ENCODE data around the gene SLC35F5. TPM values are rescaled to one million over a fixed set of nuclear protein-coding genes. Genes with fewer than 3 reads are reported as not detected.
"Not testable (repeated sequence)": the region's sequence is repeated elsewhere in the genome, so short reads cannot be mapped to it uniquely, and the experiment has no call there.

SLC35F5 gene
- total RNA-seq, 1 experiment from 2014 or later = 14.3 TPM

DNA sequence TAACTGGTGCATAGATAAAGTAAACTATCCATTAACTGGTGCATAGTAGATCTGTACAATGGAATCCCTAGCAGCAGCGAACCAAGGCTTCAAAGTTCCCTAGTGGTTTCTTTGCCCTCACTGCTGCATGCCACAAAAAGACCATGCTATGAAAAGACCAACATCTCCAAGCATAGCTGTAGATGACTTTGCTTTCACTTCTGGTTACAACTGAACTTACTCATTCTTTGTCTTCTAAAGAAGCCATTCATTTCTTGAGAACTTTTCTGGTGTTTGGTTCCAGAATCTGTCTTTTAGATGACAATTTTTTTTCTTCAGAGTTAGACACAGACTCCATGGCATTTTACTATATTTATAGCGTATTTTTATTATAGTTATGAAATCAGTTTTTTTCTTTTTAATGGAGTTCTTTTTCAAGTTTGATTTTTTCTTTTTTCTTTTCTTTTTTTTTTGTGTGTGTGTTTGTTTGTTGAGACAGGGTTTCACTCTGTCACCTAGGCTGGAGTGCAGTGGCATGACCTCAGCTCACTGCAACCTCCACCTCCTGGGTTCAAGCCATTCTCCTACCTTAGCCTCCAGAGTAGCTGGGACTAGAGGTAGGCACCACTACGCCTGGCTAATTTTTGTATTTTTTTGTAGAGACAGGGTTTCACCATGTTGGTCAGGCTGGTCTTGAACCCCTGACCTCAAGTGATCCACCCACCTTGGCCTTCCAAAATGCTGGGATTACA, 63.6 kb downstream of the SLC35F5 start:
- no peaks in the 10 kb centered on the region for H4K20me1 ChIP-seq (ENCODE audit: insufficient read depth)
- no peak overlapping the region for H3K4me3 ChIP-seq (replicated peaks in 1 of 2; ENCODE audit: low read depth in 1 of 2, low read length in 2 of 2)
- H3K4me1 ChIP-seq (ENCODE audit: control insufficient read depth in 1 of 2, insufficient read depth in 2 of 2, low read length in 2 of 2) = no peaks in the 10 kb centered on the region
- ATAC-seq (no peak), DNase-seq (ENCODE audit: low read depth, low spot score) (no peak)
- TF ChIP-seq TCF7L2 (IDR thresholded peaks at IDR 0.05; ENCODE audit: borderline replicate concordance, extremely low read depth, insufficient read depth, insufficient read length) = no peak
- no peak for TF ChIP-seq SRF (IDR thresholded peaks at IDR 0.05; ENCODE audit: low read depth)
- TF ChIP-seq YY1 (IDR thresholded peaks at IDR 0.05; ENCODE audit: extremely low read depth, insufficient replicate concordance, low read depth, low read length) = no peak
- no peak for TF ChIP-seq EZH2phosphoT487 (IDR thresholded peaks at IDR 0.05; ENCODE audit: borderline replicate concordance)
- TF ChIP-seq, protein P1, sequence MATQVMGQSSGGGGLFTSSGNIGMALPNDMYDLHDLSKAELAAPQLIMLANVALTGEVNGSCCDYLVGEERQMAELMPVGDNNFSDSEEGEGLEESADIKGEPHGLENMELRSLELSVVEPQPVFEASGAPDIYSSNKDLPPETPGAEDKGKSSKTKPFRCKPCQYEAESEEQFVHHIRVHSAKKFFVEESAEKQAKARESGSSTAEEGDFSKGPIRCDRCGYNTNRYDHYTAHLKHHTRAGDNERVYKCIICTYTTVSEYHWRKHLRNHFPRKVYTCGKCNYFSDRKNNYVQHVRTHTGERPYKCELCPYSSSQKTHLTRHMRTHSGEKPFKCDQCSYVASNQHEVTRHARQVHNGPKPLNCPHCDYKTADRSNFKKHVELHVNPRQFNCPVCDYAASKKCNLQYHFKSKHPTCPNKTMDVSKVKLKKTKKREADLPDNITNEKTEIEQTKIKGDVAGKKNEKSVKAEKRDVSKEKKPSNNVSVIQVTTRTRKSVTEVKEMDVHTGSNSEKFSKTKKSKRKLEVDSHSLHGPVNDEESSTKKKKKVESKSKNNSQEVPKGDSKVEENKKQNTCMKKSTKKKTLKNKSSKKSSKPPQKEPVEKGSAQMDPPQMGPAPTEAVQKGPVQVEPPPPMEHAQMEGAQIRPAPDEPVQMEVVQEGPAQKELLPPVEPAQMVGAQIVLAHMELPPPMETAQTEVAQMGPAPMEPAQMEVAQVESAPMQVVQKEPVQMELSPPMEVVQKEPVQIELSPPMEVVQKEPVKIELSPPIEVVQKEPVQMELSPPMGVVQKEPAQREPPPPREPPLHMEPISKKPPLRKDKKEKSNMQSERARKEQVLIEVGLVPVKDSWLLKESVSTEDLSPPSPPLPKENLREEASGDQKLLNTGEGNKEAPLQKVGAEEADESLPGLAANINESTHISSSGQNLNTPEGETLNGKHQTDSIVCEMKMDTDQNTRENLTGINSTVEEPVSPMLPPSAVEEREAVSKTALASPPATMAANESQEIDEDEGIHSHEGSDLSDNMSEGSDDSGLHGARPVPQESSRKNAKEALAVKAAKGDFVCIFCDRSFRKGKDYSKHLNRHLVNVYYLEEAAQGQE (IDR thresholded peaks at IDR 0.05; ENCODE audit: low read depth) = no peak
- TF ChIP-seq EGR1 (IDR thresholded peaks at IDR 0.05; ENCODE audit: low read depth) = no peak
- TF ChIP-seq, protein P2, sequence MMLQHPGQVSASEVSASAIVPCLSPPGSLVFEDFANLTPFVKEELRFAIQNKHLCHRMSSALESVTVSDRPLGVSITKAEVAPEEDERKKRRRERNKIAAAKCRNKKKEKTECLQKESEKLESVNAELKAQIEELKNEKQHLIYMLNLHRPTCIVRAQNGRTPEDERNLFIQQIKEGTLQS (IDR thresholded peaks at IDR 0.05) = no peak
- no peak for TF ChIP-seq POLR2A (IDR thresholded peaks at IDR 0.05; ENCODE audit: borderline replicate concordance, extremely low read depth, insufficient read depth, insufficient read length)
- TF ChIP-seq SP1 (IDR thresholded peaks at IDR 0.05; ENCODE audit: low read depth) = no peak
- no peak for TF ChIP-seq FOSL1 (IDR thresholded peaks at IDR 0.05; ENCODE audit: low read depth)
- TF ChIP-seq EZH2 (IDR thresholded peaks at IDR 0.05) = no peak
- TF ChIP-seq, protein P3, sequence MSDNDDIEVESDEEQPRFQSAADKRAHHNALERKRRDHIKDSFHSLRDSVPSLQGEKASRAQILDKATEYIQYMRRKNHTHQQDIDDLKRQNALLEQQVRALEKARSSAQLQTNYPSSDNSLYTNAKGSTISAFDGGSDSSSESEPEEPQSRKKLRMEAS (IDR thresholded peaks at IDR 0.05) = no peak
- TF ChIP-seq JUND (IDR thresholded peaks at IDR 0.05) = no peak
- no peak for TF ChIP-seq ELF1 (IDR thresholded peaks at IDR 0.05; ENCODE audit: borderline replicate concordance, low read depth)
- no TSS peak for BruUV-seq (replicated peaks)
- intact Hi-C loops (cut with micrococcal nuclease) = no loop called here
- H3K27ac ChIP-seq (ENCODE audit: low read depth, low read length) = no peak overlapping the region
- H3K9me2 ChIP-seq (ENCODE audit: insufficient read depth) = no peaks in the 10 kb centered on the region
- no peaks in the 10 kb centered on the region for H3K9me3 ChIP-seq (ENCODE audit: control insufficient read depth in 1 of 2, insufficient read depth in 1 of 2, low read depth in 1 of 2, low read length in 2 of 2)
- no peak overlapping the region for H2AFZ ChIP-seq (ENCODE audit: low read depth, low read length, poor library complexity, severe bottlenecking)
- no peaks in the 10 kb centered on the region for H3K36me3 ChIP-seq (ENCODE audit: control insufficient read depth in 1 of 2, insufficient read depth in 2 of 2, low read length in 2 of 2)
- no peaks in the 10 kb centered on the region for H3K27me3 ChIP-seq (ENCODE audit: insufficient read depth, low read length)
- POLR2A ChIA-PET = no interaction called here
- RAD21 ChIA-PET (ENCODE audit: low non-redundant PET in 1 of 2, low total read pairs in 2 of 2, uncharacterized antibody in 2 of 2, unreplicated experiment in 2 of 2) = no interaction called here
- H3K79me2 ChIP-seq (ENCODE audit: insufficient read depth, low read length) = no peaks in the 10 kb centered on the region
- H3K4me2 ChIP-seq (ENCODE audit: low read length) = no peak overlapping the region
- H3K9ac ChIP-seq (ENCODE audit: low read length) = no peak overlapping the region
- CTCF ChIA-PET = no interaction called here

DNA sequence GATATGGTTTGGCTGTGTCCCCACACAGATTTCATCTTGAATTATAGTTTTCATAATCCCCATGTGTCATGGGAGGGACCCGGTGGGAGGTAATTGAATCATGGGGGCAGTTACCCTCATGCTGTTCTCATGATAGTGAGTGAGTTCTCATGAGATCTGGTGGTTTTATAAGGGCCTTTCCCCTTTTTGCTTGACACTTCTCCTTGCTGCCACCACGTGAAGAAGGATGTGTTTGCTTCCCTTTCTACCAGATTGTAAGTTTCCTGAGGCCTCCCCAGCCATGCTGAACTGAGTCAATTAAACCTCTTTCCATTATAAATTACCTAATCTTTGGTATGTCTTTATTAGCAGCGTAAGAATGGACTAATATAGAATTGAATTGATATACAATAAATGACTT, 65.6 kb downstream of the SLC35F5 start:
- CTCF ChIA-PET; H3K9me3 ChIP-seq (ENCODE audit: control insufficient read depth in 1 of 2, insufficient read depth in 1 of 2, low read depth in 1 of 2, low read length in 2 of 2); H3K4me3 ChIP-seq (replicated peaks in 1 of 2; ENCODE audit: low read depth in 1 of 2, low read length in 2 of 2); POLR2A ChIA-PET; DNase-seq (ENCODE audit: low read depth, low spot score); RAD21 ChIA-PET (ENCODE audit: low non-redundant PET in 1 of 2, low total read pairs in 2 of 2, uncharacterized antibody in 2 of 2, unreplicated experiment in 2 of 2); H4K20me1 ChIP-seq (ENCODE audit: insufficient read depth); intact Hi-C loops (cut with micrococcal nuclease); H2AFZ ChIP-seq (ENCODE audit: low read depth, low read length, poor library complexity, severe bottlenecking); H3K9me2 ChIP-seq (ENCODE audit: insufficient read depth); H3K27me3 ChIP-seq (ENCODE audit: insufficient read depth, low read length); H3K79me2 ChIP-seq (ENCODE audit: insufficient read depth, low read length); H3K4me2 ChIP-seq (ENCODE audit: low read length); ATAC-seq; BruUV-seq (replicated peaks); H3K4me1 ChIP-seq (ENCODE audit: control insufficient read depth in 1 of 2, insufficient read depth in 2 of 2, low read length in 2 of 2); H3K27ac ChIP-seq (ENCODE audit: low read depth, low read length); H3K9ac ChIP-seq (ENCODE audit: low read length); H3K36me3 ChIP-seq (ENCODE audit: control insufficient read depth in 1 of 2, insufficient read depth in 2 of 2, low read length in 2 of 2): not testable (repeated sequence)
